ENCODE results near the gene SUFU. TPM values are rescaled to one million over a fixed set of nuclear protein-coding genes. Genes with fewer than 3 reads are reported as not detected.
A peak's percentile ranks its signal among the peaks of the same experiment; 100 is the strongest.

Gene SUFU
- total RNA-seq, 1 experiment from 2014 or later, result 4.0 TPM

DNA sequence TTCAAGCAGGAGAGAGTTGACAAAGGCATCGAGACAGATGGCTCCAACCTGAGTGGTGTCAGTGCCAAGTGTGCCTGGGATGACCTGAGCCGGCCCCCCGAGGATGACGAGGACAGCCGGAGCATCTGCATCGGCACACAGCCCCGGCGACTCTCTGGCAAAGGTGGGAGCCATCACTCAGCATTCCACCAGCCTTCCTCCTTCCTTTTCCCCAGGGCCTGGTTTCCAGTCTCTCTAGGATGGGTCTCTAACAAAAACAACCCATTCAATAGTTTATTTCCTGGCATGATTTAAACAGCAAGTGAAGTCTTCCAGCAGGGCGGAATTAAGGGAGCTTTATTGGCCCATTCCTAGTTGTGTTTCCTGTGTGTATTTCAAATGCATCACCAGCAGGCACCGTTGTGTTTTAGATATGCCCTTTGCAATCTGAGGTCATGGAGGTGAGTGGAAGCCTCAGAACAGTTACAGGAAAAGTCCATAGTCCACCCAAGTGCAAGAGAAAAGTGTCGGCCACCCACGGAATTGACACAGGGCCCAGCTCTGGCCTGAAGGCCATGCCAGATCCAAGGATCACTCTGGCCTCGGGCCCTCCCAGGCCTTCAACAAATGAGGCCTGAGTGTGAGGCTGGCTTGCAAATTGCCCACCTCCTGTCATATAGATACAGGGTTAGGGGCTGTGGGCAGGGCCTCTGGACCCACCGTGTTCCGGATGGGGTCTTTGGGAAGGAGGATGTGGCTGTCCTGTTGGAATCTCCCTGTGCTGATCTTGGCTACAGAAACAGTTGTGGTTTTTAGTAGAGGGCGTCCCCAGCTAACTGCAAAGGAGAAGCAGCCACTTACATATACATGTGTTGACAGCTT lies 93.6 kb downstream of the SUFU start:
- DNase-seq (ENCODE audit: low read depth), result no peak

GRCh38 chr10:102598243-102598642 lies 94.5 kb downstream of the SUFU start:
- no peak for DNase-seq (ENCODE audit: low read depth)

GRCh38 chr10:102599565-102600327 lies 96.0 kb downstream of the SUFU start:
- peak; percentile 76 for DNase-seq (ENCODE audit: low read depth)

DNA sequence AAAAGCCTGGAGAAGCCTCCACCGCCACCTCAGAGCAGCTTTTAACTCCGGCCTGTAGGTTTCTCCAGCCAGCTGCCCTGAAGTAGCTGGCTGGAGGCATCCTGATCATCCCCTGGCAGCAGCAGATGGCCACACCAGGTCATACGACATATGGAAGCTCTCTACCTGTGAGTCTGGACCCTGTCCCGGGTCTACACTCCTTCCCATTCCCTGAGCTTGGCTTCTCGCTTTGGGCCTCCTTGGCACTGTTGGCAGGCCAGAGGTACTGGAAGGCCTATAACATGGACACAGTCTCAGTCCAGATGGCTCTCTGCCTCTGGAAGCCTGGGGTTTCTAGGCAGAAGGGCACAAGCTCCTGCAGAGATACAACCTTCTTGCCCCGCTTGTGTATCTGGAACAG lies 97.0 kb downstream of the SUFU start:
- DNase-seq (ENCODE audit: low read depth), result no peak

DNA sequence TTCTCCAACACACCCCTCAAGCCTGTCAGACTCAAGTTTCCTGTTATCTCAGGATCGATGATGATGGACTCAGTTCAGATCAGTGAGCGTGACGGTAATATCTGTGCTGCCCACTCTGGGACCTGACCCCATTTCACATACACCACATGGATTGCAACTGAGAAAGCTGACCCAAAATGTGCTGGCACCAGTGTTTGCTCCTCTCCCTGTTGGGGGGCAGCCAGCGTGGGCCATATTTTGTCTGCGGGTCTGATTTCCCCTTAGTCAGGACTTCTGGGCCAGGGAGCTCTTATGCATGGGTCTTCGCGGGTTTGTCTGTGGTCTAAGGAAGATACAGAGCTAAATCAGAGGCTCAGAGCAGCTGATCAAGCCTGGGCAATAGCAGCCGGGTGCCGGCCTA lies 97.9 kb downstream of the SUFU start:
- no peak for DNase-seq (ENCODE audit: low read depth)

DNA sequence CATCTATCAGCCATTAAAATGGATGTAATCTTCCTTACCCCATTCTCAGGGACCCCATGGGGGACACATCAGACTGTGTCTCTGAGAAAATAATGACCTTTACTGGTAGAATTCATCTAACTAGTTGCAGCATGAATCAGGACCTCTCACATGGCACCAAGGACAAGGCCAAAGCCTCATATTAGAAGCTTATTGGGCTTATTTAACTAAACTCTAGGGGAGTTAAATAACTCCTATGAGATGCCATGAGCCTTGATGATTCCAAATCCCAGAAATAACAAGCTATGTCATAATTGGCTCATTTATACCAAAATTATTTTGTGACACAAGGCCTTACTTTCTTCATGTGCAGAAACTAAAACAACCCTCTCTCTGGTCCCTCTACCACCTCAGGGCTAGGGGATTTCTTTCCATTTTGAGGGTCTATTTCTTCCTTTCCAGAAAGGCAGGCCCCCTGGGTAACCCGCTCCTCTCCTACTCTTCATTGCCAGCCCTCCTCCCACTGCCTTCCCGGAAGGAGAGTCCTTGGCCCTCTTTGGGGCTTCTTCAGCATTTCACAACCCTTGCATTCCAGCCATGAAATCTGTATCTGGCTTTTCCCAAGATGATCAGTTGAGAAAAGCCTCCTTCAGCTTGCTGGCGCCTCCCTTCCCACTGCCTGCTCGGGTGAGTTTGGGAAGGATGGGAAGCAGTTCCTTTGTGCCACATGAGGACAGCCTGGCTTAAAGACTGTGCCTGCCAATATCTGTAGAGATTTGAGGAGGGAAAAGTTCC lies 98.7 kb downstream of the SUFU start:
- no peak for DNase-seq (ENCODE audit: low read depth)

- peak; percentile 41 for DNase-seq (ENCODE audit: low read depth)
These were observed 100.2 kb downstream of the SUFU start for GRCh38 chr10:102603946-102604345.

DNA sequence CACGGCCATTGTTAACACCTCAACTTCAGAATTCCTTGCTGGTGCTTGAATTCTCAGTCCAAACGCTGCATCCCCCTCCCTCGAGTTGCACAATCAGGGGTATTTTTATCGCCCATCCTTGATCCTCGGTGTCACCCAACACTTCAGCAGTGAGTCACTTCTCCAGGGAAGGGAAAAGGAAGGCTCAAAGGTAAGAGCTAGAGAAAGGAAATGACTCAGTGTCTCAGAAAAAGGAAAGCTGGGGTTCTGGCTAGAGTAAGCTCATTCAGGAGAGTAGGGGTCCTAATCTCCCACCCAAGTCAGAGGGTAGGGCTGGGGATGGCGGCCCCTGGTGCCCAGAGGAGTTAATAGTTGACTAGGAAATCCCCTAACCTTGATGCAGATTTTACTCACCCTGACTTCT lies 100.7 kb downstream of the SUFU start:
- peak; percentile 76 for DNase-seq (ENCODE audit: low read depth)

- peak; percentile 87 for DNase-seq (ENCODE audit: low read depth)
These were observed 101.9 kb downstream of the SUFU start for GRCh38 chr10:102605712-102606111.

DNA sequence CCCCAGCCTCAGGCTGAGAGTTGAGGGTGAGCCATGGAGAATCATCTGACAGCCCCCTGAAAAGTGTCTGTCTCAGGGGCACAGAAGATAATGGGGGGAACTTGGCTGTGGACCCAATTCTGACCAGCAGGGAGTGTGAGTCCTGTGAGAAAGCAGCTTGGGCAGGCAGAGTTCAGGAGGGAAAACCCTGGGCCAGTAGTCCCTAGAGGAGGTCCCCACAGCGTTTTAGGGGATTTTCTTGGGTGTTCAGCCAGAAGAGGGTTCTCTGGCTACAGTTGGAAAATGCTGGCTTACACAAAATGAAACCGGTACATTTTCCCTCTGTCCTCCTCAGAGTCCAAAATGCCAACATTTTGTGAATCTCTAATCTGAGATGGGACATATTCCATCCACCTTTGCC lies 104.7 kb downstream of the SUFU start:
- DNase-seq (ENCODE audit: low read depth), result no peak

GRCh38 chr10:102610441-102610887 lies 106.7 kb downstream of the SUFU start:
- no peak for DNase-seq (ENCODE audit: low read depth)

DNA sequence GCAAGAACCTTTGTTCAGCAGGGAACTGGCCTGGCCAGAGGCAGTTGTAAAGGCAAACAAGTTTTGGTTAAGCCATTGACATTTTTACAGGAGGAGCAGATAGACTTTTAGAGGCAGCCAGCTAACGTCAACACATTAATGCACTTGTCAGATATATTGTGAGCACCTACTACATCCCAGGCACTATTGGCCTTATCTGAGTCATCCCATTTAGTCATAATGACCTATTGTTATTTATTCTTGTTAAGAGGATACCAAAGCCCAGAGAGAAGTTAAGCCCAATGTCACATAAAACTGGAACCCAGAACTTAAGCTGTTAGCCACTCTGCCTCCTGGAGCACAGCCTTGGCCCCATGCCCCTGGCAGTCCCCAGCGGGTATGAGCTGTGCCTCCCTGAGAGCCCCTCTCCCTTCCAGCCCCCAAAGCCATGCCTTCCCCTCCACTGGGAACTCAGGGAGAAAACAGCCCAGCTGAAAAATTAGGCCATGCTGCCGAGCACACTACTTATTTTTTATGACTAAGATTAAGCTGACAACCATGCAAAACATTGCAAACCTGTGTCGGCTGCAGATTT lies 107.8 kb downstream of the SUFU start:
- peak; percentile 22 for DNase-seq (ENCODE audit: low read depth)

- DNase-seq (ENCODE audit: low read depth), result no peak
These were observed 109.1 kb downstream of the SUFU start for GRCh38 chr10:102612964-102613275.

DNA sequence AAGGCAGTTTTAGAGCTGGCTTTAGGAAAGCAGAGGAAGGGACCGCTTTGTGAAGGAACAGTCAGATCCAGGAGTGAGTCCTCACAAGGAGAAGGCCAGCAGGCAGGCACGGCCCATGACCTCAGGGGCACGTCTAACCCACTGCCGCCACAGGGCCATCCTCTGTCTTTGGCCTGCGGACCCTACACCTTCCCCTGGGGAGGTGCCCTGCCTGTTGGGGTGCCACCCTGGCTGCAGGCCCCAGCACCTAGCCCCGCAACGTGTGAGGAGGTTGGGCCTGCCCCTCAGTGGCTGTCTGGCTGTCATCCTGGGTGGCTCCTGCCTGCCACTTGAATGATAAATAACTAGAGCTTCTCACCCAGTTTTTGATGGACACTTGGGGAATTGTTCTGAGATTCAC lies 109.5 kb downstream of the SUFU start:
- no peak for DNase-seq (ENCODE audit: low read depth)

DNA sequence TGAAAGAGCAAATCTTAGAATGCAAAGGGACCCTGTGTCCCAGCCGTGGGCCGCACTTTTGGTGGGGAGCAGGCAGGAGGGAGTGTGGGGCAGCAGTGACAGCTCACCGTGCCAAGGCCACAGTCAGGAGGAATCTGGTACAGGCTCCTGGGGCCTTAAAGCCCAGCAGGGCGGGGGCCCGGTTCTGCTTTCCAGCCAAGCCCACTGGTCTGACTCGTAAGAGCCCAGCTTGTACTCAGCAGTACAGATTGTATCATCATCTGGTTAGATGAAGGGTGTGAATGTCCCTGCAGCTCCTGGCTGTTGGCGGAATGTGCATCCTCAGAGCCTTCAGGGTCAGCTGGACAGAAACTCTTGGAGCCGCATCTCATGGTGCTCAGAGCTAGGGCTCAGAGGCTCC lies 110.0 kb downstream of the SUFU start:
- DNase-seq (ENCODE audit: low read depth), result no peak

DNA sequence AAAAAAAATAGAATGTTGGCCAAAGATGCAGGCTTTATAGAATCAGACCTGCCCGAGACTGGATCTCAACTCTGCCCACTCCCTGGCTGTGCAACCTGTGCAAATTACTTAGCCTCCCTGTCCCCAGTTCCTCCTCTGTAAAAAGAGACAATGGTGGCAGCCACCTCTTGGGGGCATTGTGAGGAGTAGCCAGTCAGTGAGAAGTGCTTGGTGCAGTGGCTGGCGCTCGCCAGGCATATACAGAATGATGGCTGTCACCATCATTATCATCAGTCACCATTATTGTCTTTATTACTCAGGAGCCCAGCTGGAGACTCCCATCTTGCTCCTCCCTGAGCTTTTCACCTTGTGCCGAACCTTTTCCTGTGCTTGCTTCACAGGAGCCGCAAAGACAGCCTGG lies 111.1 kb downstream of the SUFU start:
- DNase-seq (ENCODE audit: low read depth), result no peak

DNA sequence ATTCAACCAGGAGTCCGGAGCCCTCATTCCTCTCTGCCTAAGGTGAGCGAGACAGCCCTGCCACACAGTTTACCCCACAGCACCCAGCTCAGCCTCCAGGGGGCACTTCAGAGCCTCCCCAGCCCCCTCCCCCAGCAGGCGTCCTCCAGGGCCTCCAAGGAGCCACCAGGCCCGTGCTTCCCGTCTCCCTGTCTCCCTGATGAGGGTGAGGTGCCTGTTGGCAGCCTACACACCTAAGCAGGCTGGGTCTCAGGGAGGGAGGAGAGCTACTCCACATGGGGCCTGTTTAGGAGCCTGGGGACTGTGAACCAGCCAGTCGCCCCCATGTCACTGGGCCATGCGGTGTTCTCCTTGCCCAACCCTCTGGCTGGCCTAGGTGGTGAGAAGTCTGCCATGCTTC lies 111.6 kb downstream of the SUFU start:
- DNase-seq (ENCODE audit: low read depth), result no peak

DNA sequence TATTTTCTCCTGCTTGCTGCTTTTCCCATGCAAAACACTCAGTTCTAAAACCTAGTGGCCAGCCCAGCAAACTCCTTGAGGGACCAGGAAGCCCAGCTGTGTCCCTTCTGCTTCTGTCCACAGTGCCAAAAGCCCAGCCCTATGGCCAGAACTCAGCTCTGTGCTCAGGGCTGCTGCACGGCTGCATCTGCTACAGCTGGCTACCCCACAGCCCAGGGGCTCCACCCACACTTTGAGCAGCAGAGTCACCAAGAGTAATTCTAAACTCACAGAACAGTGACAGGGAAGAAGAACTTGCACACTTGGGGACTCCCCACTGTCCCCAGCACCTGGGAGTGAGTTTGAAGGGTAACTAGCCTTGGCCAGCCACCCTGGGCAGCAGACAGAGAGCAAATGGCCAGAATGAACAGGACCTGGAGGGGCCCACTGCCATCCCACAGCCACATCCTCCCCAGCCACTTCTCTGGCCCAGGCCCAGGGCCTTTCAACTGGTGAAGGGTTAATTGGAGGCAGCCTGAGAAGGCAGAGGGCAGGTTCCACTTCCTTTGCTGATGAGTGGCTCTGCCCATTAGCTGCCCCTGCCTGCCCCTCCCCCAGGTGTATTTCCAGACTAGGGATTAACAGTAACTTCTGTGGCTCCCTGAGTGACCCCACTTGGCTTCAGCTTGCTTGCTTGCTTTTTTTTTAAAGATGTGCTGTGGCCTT lies 112.4 kb downstream of the SUFU start:
- peak; percentile 37 for DNase-seq (ENCODE audit: low read depth)

GRCh38 chr10:102617041-102617440 lies 113.3 kb downstream of the SUFU start:
- DNase-seq (ENCODE audit: low read depth), result no peak

DNA sequence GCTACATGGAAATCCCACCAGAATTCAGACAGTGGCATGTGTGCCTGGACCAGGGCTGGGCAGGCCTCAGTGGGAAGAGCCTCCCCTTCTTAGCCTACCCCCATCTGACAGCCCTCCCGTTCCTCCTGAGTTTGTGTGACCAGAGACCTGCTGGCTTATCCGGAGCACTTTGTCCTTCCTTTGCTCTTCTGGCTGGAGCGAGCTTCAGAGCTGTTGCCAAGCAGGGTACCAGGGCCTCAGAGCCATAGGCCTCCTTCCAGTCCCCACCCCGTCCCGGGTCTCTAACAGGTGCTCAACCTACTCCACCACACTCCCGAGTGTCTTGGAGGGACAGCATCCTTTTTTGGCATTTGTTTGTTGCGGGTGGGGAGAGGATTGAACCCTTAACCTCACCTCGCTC lies 114.0 kb downstream of the SUFU start:
- DNase-seq (ENCODE audit: low read depth), result no peak

GRCh38 chr10:102619281-102619981 lies 115.7 kb downstream of the SUFU start:
- no peak for DNase-seq (ENCODE audit: low read depth)

All from RPMI7951 (cell line).